Measurements from ENCODE around the gene PEX1.

DNA sequence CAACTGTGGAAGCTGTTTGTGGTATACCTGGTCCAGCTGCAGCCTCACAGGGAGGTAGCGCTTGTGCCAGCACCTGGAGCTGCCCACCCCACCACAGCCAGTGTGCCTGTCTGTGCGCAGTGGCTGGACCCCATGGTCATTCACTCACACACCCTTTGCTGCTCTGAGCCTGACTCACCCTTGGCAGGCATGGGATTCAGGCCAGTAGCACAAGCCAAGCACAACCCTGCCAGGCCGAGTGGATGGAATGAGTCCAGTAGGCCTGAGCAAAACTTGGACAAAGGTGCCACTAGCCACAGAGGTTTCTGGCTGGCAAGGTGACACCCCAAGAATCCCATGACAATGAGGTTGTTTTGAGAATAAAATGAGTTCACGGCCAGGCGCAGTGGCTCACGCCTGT is 19.3 kb upstream of the PEX1 start:
- TF ChIP-seq, protein P1, sequence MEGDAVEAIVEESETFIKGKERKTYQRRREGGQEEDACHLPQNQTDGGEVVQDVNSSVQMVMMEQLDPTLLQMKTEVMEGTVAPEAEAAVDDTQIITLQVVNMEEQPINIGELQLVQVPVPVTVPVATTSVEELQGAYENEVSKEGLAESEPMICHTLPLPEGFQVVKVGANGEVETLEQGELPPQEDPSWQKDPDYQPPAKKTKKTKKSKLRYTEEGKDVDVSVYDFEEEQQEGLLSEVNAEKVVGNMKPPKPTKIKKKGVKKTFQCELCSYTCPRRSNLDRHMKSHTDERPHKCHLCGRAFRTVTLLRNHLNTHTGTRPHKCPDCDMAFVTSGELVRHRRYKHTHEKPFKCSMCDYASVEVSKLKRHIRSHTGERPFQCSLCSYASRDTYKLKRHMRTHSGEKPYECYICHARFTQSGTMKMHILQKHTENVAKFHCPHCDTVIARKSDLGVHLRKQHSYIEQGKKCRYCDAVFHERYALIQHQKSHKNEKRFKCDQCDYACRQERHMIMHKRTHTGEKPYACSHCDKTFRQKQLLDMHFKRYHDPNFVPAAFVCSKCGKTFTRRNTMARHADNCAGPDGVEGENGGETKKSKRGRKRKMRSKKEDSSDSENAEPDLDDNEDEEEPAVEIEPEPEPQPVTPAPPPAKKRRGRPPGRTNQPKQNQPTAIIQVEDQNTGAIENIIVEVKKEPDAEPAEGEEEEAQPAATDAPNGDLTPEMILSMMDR (IDR thresholded peaks at IDR 0.05; ENCODE audit: low read depth, low read length), result no peak
- no peak for TF ChIP-seq EZH2phosphoT487 (IDR thresholded peaks at IDR 0.05; ENCODE audit: low read depth)

Measured in OCI-LY3 (cell line).